ENCODE data around the gene ME1.
"Not testable (repeated sequence)": the region's sequence is repeated elsewhere in the genome, so short reads cannot be mapped to it uniquely, and the experiment has no call there.

ME1 gene

GRCh38 chr6:83430611-83431544, at the start of gene ME1:
TSS of gene ME1 (minus strand) at chr6:83431051. CDS start at chr6:83430954, 97 bp downstream.
- DNase-seq: no peak

DNA sequence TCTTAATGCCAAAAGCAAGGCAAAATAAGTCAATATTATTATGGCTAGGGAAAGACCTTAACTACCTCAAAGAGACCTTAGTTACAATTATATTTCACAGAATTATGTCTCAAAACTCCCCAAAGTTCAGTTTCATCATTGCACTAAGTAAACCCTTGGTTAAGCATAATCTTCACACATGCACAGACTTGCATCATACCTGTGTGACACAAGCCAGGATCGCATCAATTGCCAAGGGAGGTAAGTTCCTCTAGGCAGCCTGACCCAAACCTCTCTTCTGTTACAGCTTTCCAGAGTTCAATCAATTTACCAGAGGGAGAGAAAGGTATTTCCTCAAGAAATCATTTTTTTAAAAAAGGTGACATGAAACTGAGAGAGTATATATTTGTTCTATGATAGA, 49.6 kb upstream of the ME1 start:
- no peak for DNase-seq

DNA sequence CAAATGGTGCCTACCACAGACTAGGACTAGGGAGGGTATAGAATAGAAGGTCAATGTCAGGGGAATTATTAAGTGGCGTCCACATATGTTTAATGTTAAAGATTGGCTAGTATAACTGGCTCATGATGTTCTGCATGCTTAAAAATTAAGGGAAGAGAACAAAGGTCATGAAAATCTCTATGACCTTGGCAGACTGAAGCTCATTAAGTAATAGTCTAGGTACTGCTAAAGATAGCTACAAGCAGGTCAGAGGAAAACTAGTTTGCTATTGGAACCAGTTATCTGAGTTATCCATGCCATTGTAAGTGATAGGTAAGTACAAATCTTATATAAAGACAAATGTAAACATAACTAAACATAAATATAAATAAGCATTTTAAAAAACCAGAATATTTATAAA, 48.5 kb upstream of the ME1 start:
- no peak for DNase-seq

DNA sequence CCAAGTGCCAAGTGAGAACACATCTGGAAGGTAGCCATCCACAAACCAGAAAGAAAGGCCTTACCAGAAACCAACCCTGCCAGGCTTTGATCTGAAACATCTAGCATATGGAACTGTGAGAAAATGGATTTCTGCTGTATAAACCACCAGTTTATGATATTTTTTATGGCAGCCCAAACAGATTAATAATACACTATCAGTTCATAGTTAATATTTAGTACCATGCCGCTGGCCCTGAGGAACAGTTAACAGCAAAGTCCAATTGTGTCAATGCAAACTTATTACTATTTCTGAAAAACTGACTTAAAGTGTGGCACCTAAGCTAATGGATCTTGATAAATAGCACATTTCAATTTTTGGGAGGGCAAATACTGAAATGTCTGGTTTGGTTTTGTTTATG, 46.1 kb upstream of the ME1 start:
- DNase-seq: no peak

GRCh38 chr6:83474309-83474708, 43.5 kb upstream of the ME1 start:
- DNase-seq: no peak

- DNase-seq: no peak
These were observed 41.9 kb upstream of the ME1 start for GRCh38 chr6:83472767-83473166.

DNA sequence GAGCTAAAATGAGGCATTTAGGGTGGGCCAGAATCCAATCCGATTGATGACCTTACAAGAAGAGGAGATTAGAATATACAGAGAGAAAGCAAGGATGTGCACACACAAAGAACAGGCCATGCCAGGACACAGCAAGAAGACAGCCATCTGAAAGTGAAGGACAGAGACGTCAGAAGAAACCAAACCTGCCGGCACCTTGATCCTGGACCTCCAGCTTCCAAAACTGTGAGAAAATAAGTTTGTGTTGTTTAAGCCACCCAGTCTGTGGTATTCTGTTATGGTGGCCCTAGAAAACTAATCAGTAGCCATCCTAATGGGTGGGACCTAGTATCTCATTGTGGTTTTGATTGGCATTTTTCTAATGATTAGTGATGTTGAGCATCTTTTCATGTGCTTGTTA, 39.7 kb upstream of the ME1 start:
- DNase-seq: no peak

GRCh38 chr6:83470001-83470400, 39.1 kb upstream of the ME1 start:
- no peak for DNase-seq

DNA sequence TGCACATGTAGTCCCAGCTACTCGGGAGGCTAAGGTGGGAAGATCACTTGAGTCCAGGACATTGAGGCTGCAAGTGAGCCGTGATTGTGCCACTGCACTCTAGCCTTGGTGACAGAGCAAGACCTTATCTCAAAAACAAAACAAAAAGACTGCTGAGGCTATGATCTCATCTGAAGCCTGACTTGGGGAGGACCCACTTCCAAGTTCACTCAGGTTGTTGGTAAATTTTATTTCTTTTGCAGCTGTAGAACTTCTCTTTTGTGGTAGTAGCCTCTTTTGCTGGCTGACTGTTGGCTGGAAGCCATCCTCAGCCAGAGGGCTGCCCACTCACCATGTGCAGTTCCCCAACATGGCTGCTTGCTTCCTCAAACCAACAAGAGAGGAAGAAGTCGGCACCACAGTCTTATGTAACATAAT, 36.8 kb upstream of the ME1 start:
- no peak for DNase-seq

DNA sequence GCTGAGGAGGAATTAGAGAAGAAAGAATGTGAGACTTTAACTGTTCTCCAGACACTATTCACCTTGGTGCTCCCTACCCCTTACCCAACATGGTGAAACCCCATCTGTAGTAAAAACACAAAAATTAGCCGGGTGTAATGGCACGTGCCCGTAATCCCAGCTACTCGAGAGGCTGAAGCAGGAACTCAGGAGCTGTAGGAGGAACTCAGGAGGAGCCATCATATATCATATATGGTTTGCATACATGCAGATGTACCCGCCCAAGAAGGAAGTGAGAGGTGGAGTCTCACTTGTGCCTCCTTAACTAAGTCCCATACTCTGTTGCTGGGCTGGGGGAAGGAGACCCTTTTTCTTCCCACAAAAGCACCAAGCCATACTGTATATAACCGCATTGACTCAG, 35.5 kb upstream of the ME1 start:
- no peak for DNase-seq

GRCh38 chr6:83464381-83465140, 33.7 kb upstream of the ME1 start:
- no peak for DNase-seq

DNA sequence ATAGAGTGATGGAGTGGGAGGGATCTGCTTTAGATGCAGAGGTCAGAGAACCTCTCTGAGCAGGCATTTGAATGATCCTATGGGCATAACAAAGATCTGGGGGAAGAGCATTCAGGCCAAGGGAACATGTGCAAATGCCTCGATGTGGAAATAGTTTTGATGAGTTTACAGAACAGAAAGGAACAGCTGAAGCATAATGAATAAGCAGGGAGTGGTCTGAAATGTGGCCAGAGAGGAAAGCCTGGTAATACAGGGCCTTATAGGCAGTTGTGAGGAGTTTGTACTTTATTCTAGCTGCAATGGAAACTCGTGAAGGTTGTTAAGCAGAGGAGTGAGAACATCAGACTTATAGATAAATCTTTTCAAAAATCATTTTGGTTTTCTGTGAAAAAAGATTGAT, 33.0 kb upstream of the ME1 start:
- no peak for DNase-seq

- no peak for DNase-seq
These were observed 31.7 kb upstream of the ME1 start for GRCh38 chr6:83462524-83462923.

DNA sequence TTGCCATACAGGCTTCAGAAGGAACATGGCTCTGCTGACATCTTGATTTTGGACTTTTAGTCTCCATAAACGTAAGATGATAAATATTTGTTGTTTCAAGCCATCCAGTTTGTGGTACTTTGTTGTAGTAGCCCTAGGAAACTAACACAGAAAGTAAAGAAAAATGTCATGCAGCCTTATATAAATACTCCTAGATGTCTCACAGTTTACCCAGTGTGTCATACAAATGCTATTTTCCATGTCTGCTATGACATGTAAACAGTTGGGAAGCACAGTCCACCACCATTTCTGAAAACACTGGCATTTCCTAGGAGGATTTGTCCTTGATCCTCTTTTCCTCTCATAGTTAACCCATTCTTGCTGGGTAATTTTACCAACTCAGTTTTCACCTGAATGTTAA, 30.6 kb upstream of the ME1 start:
- no peak for DNase-seq

GRCh38 chr6:83459663-83460062, 28.8 kb upstream of the ME1 start:
- DNase-seq: no peak

DNA sequence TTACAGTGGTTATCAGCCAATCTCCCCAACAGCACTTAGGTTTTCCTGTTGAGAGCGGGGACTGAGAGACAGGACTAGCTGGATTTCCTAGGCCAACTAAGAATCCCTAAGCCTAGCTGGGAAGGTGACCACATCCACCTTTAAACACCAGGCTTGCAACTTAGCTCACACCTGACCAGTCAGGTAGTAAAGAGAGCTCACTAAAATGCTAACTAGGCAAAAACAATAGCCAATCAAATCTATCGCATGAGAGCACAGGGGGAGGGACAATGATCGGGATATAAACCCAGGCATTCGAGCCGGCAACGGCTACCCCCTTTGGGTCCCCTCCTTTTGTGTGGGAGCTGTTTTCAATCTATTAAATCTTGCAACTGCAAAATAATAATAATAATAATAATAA, 19.2 kb upstream of the ME1 start:
- DNase-seq: not testable (repeated sequence)

GRCh38 chr6:83444086-83444699, 13.3 kb upstream of the ME1 start:
- DNase-seq: not testable (repeated sequence)

GRCh38 chr6:83443516-83443915, 12.7 kb upstream of the ME1 start:
- no peak for DNase-seq

- no peak for DNase-seq
These were observed 11.9 kb upstream of the ME1 start for GRCh38 chr6:83442752-83443151.

- no peak for DNase-seq
These were observed 8.3 kb upstream of the ME1 start for GRCh38 chr6:83439201-83439600.

GRCh38 chr6:83436674-83437073, 5.8 kb upstream of the ME1 start:
- DNase-seq: no peak

DNA sequence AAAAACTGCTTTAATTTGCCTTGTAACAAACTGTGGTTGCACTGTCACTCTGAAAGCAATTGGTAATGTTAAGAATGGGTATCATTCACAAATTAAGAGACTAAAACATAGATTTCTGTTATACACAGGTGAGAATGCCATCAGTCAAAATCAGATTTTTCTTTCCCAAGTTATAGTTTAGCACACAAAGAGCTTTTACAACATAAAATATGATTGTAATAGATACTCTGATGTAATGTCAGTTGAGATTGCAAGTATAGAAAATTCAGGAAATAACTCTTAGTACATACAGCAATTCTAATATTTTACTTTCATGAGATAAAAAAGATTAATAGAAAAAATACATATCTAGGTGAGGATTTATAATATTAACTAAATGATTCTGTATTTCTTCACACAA, 2.3 kb upstream of the ME1 start:
- DNase-seq: no peak

GRCh38 chr6:83432636-83433035, 1.8 kb upstream of the ME1 start:
- DNase-seq: no peak

All from activated CD4-positive, CD25-positive, alpha-beta regulatory T cell (primary cell).